Sigmoid colon (tissue), 7 donors: Measurements from ENCODE around the gene ITPK1. TPM values are rescaled to one million over a fixed set of nuclear protein-coding genes. Genes with fewer than 3 reads are reported as not detected.
"Not testable (repeated sequence)": the region's sequence is repeated elsewhere in the genome, so short reads cannot be mapped to it uniquely, and the experiment has no call there.

ENCODE experiments used
- DNase-seq: peaks from one replicate; pipeline ENCODE4 v3.0.0-alpha.2; 2019
- H3K27ac ChIP-seq, 4 donors: fragments of 200-600 bp; sonication (generic); one replicate each; pipeline ENCODE4 v1.5.1; 2016 to 2019; ENCODE audit warnings: mild to moderate bottlenecking in 1 of 4
- H3K27me3 ChIP-seq, 3 donors: fragments of 200-600 bp; sonication (generic); one replicate each; pipeline ENCODE4 v1.5.1; 2019; ENCODE audit warnings: mild to moderate bottlenecking in 1 of 3
- H3K36me3 ChIP-seq, 4 donors: fragments of 200-600 bp; sonication (generic); one replicate each; pipeline ENCODE4 v1.5.1; 2016 to 2019
- H3K4me1 ChIP-seq, 4 donors: fragments of 200-600 bp; sonication (generic); one replicate each; pipeline ENCODE4 v1.5.1; 2017 to 2019
- H3K4me3 ChIP-seq, 4 donors: fragments of 200-600 bp; sonication (generic); one replicate each; pipeline ENCODE4 v1.5.1; 2017 to 2019; ENCODE audit warnings: mild to moderate bottlenecking in 2 of 4, moderate library complexity in 1 of 4
- H3K9me3 ChIP-seq, 4 donors: fragments of 200-600 bp in 3 of 4; sonication (generic) in 3 of 4; one replicate each; pipeline versions ENCODE4 v1.5.1 to v1.6.1; 2013 to 2019
- EP300 ChIP-seq, 4 donors: sonication (generic); formaldehyde crosslinking; IDR thresholded peaks; one replicate each; pipeline ENCODE4 v1.6.1; 2017; ENCODE audit warnings: antibody characterized with exemption in 4 of 4
- POLR2A ChIP-seq, 2 donors: fragments of 450-650 bp; IDR thresholded peaks; one replicate each; pipeline ENCODE4 v1.6.1; 2016; ENCODE audit warnings: antibody characterized with exemption in 2 of 2, mild to moderate bottlenecking in 2 of 2, moderate library complexity in 2 of 2
- POLR2AphosphoS5 ChIP-seq, 4 donors: sonication (generic); formaldehyde crosslinking; IDR thresholded peaks; one replicate each; pipeline ENCODE4 v1.6.1; 2017; ENCODE audit warnings: antibody characterized with exemption in 4 of 4
- WGBS, 2 donors: extraction: QIAGEN DNeasy Blood & Tissue Kit; methylation state at CpG; one replicate each; pipeline ENCODE4 v1.1.7; 2013; 5-methylcytosine and 5-hydroxymethylcytosine counted together
- intact Hi-C: fragments of 100-400 bp; cut with DNase I; formaldehyde crosslinking; loops from one replicate; pipeline ENCODE4 v1.15.1; 2023
- polyA plus RNA-seq, 3 donors: library from polyadenylated mRNA; stranded (reverse); fragments of 200-250 nt; gene quantifications; one replicate each; pipeline ENCODE4 v1.2.3, GENCODE V29; 2013
- total RNA-seq, 4 donors: library from RNA; depleted of rRNA; stranded (reverse); fragments of >200 nt; gene quantifications; one replicate each; pipeline ENCODE4 v1.1.0, GENCODE V29; 2016
- TF ChIP-seq, protein P1 (sequence below), 4 experiments: fragments of 450-650 bp in 3 of 4; fragments of 200-600 bp in 1 of 4; IDR thresholded peaks; one replicate each; pipeline ENCODE4 v1.5.1; 2016 to 2019; ENCODE audit warnings: antibody characterized with exemption in 4 of 4, mild to moderate bottlenecking in 3 of 4, moderate library complexity in 2 of 4
- donor health status: healthy with polysubstance abuse.
- donor health status: Bipolar disorder and iron deficiency.
- donor health status: healthy.

Gene ITPK1
- total and polyA plus RNA-seq, 7 donors = 39.8 to 75.4 (median 61.8) TPM

DNA sequence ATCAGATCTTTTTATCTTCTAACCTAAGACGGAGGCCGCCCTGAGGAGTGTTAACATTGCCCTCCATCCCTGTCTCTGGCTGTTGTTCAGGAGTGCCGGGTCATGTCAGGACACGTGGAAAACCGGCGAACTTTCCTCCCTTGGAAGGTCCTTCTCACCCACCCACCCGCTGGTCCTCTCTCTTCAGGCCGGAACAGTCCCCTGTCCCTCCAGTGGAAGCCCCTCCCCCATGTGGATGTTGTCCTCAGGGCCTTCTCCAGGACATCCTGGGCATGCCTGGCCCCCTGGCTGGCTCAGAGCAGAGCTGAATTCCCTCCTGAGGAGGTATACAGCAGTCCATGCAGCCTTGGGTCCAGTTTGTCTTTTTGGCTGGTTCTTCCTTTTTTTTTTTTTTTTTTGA is 20.3 kb upstream of the ITPK1 start:
- Histone ChIP-seq H3K36me3 (no peaks in the 10 kb centered on the region), H3K27ac (no peak overlapping the region), H3K4me1 (peaks cover 0 to 6% (median 0%) of the 10 kb centered on the region in 4 donors), H3K27me3 (no peaks in the 10 kb centered on the region), H3K4me3 (no peak overlapping the region), H3K9me3 (no peaks in the 10 kb centered on the region)
- intact Hi-C loops = no loop called here
- 82 to 83% methylated on average over 8 of the region's 8 CpGs for WGBS, 2 donors
- no peak for DNase-seq
- TF ChIP-seq POLR2A (IDR thresholded peaks at IDR 0.05) (no peak), EP300 (IDR thresholded peaks at IDR 0.05) (no peak), POLR2AphosphoS5 (IDR thresholded peaks at IDR 0.05) (no peak)
- TF ChIP-seq, protein P1, sequence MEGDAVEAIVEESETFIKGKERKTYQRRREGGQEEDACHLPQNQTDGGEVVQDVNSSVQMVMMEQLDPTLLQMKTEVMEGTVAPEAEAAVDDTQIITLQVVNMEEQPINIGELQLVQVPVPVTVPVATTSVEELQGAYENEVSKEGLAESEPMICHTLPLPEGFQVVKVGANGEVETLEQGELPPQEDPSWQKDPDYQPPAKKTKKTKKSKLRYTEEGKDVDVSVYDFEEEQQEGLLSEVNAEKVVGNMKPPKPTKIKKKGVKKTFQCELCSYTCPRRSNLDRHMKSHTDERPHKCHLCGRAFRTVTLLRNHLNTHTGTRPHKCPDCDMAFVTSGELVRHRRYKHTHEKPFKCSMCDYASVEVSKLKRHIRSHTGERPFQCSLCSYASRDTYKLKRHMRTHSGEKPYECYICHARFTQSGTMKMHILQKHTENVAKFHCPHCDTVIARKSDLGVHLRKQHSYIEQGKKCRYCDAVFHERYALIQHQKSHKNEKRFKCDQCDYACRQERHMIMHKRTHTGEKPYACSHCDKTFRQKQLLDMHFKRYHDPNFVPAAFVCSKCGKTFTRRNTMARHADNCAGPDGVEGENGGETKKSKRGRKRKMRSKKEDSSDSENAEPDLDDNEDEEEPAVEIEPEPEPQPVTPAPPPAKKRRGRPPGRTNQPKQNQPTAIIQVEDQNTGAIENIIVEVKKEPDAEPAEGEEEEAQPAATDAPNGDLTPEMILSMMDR (IDR thresholded peaks at IDR 0.05) = no peak

DNA sequence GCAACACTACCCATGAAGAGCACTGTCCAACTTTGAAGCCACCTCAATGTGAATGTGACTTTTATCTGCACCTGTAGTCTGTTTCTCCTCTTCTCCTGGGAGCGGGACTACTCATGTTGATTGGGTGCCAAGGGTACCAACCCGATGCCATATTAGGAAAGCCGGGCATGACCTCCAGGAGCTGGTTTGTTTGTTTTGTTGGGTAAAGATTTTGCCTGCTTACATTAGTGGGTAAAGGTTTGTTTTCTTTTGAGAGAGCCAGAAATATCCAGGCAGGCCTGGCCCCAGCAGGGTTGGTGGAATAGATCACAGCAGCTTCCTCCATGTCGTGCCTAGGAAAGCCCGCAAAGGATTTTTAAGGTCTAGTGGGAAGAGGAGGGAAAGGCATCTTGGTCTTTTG is 19.7 kb upstream of the ITPK1 start:
- H3K27ac ChIP-seq = no peak overlapping the region
- H3K36me3 ChIP-seq = no peaks in the 10 kb centered on the region
- H3K4me1 ChIP-seq = peaks cover 0 to 6% (median 0%) of the 10 kb centered on the region in 4 donors
- 19 to 75% methylated on average over 5 of the region's 5 CpGs for WGBS, 2 donors
- intact Hi-C loops = no loop called here
- TF ChIP-seq, protein P1 (IDR thresholded peaks at IDR 0.05) = peak in 1 of 4 experiments; percentile 6
- TF ChIP-seq EP300 (IDR thresholded peaks at IDR 0.05) (no peak), POLR2A (IDR thresholded peaks at IDR 0.05) (no peak)
- no peaks in the 10 kb centered on the region for H3K9me3 ChIP-seq
- H3K4me3 ChIP-seq = no peak overlapping the region
- H3K27me3 ChIP-seq = no peaks in the 10 kb centered on the region
- DNase-seq = no peak

GRCh38 chr14:93133464-93133863 is 17.7 kb upstream of the ITPK1 start:
- Histone ChIP-seq H3K4me1 (peaks cover 0 to 6% (median 0%) of the 10 kb centered on the region in 4 donors), H3K9me3 (no peaks in the 10 kb centered on the region), H3K27ac (peak overlapping the region; percentile 51 to 66 (median 62)), H3K36me3 (no peaks in the 10 kb centered on the region), H3K27me3 (no peaks in the 10 kb centered on the region), H3K4me3 (no peak overlapping the region)
- TF ChIP-seq POLR2A (IDR thresholded peaks at IDR 0.05) = no peak
- no peak for TF ChIP-seq EP300 (IDR thresholded peaks at IDR 0.05)
- TF ChIP-seq, protein P1 (IDR thresholded peaks at IDR 0.05) = no peak
- TF ChIP-seq POLR2AphosphoS5 (IDR thresholded peaks at IDR 0.05) = peak; percentile 10 to 43 (median 26)
- intact Hi-C loops = loop anchor here (2.0 kb wide), 1 partner anchor 19 kb away; the partner anchor contains the start of gene ITPK1
- WGBS, 2 donors = 71 to 77% methylated on average over 8 of the region's 8 CpGs
- DNase-seq = peak; percentile 81

DNA sequence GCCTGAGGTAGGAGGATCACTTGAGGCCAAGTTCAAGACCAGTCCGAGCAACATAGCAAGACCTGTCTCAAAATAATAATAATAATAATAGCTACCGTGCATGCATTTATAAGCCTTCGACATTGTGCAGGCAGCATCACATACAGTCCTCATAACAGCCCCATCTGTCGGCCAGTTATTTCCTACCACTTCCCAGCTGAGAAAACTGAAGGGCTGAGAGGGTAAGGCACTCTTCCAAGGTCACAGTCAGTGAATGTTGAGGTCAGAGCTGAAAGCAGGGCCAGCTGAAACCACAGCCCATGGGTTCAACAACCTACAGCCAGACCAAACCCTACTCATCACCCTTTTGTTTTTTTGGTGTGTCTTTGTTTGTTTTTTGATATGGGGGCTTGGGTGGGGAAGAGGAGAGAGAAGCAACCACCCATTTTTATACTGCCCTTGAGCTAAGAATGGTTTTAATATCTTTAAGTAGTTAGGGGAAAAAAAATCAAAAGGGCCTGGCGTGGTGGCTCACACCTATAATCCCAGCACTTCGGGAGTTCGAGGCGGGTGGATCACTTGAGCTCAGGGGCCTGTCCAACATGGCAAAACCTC is 16.8 kb upstream of the ITPK1 start:
- no peaks in the 10 kb centered on the region for H3K4me1 ChIP-seq
- TF ChIP-seq, protein P1 (IDR thresholded peaks at IDR 0.05) = peak in 2 of 4 experiments; percentile 24 to 34
- TF ChIP-seq POLR2AphosphoS5 (IDR thresholded peaks at IDR 0.05) (no peak), POLR2A (IDR thresholded peaks at IDR 0.05) (no peak), EP300 (IDR thresholded peaks at IDR 0.05) (no peak)
- H3K4me3 ChIP-seq = no peak overlapping the region
- H3K27ac ChIP-seq = peak overlapping the region in 3 of 4 donors; percentile 59 to 66 (median 64)
- intact Hi-C loops = loop anchor here (2.0 kb wide), 1 partner anchor 18 kb away; the partner anchor contains the start of gene ITPK1
- no peaks in the 10 kb centered on the region for H3K27me3 ChIP-seq
- H3K36me3 ChIP-seq = no peaks in the 10 kb centered on the region
- no peaks in the 10 kb centered on the region for H3K9me3 ChIP-seq
- no peak for DNase-seq
- WGBS, 2 donors = 58 to 67% methylated on average over 8 of the region's 8 CpGs

GRCh38 chr14:93131257-93131820 is 15.6 kb upstream of the ITPK1 start:
- DNase-seq, H3K36me3 ChIP-seq, H3K27me3 ChIP-seq, H3K27ac ChIP-seq, H3K9me3 ChIP-seq, H3K4me1 ChIP-seq, intact Hi-C loops, H3K4me3 ChIP-seq: not testable (repeated sequence)
- 84 to 91% methylated on average over 5 of the region's 5 CpGs for WGBS, 2 donors
